Mucosa of gallbladder (tissue), 1 donor: ENCODE data around the gene HES4. TPM values are rescaled to one million over a fixed set of nuclear protein-coding genes. Genes with fewer than 3 reads are reported as not detected.
"Not testable (repeated sequence)": the region's sequence is repeated elsewhere in the genome, so short reads cannot be mapped to it uniquely, and the experiment has no call there.

ENCODE experiments used
- DNase-seq: peaks from one replicate; pipeline ENCODE4 v3.0.0-alpha.2; 2020; ENCODE audit warnings: low spot score
- total RNA-seq: library from RNA; stranded (reverse); gene quantifications from one replicate; pipeline ENCODE4 v1.2.1, GENCODE V29; 2021
- donor health status: DM: no; HTN: no; CAD: no.

The HES4 gene
- total RNA-seq, 1 donor from 2014 or later, result 25.6 TPM

DNA sequence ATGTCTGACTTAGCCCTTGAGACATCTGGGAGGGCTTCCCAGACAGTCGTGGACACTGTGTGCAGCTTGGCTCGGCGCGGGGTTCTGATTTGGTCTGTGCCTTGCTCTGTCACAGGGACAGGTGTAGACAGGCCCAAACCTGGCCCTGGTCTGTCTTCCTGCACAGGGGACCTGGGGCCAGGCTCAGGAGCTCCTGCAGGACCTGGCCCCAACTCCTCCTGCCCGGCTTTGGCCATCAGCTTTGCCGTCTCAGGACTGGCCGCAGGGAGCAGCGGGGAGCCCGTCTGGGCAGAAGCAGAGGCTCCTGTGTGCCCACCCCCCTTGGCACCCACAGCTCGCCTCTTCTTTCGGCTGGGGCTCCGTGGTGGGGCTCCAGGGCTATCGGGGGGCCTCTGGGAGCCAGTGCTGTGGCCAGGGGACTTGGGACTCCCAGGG lies 19.7 kb downstream of the HES4 start:
- DNase-seq, result no peak

DNA sequence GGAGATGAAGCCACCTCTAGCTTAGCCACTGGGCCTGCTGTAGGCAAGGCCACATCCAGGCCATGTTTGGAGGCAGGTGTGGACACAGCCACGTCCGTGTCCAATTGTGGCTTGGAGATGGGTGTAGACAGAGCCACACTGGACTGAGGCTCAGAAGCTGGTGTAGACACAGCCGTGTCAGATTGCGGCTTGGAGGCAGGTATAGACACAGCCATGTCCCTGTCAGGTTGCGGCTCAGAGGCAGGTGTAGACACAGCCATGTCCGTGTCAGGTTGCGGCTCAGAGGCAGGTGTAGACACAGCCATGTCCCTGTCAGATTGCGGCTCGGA lies 20.2 kb downstream of the HES4 start:
- no peak for DNase-seq

DNA sequence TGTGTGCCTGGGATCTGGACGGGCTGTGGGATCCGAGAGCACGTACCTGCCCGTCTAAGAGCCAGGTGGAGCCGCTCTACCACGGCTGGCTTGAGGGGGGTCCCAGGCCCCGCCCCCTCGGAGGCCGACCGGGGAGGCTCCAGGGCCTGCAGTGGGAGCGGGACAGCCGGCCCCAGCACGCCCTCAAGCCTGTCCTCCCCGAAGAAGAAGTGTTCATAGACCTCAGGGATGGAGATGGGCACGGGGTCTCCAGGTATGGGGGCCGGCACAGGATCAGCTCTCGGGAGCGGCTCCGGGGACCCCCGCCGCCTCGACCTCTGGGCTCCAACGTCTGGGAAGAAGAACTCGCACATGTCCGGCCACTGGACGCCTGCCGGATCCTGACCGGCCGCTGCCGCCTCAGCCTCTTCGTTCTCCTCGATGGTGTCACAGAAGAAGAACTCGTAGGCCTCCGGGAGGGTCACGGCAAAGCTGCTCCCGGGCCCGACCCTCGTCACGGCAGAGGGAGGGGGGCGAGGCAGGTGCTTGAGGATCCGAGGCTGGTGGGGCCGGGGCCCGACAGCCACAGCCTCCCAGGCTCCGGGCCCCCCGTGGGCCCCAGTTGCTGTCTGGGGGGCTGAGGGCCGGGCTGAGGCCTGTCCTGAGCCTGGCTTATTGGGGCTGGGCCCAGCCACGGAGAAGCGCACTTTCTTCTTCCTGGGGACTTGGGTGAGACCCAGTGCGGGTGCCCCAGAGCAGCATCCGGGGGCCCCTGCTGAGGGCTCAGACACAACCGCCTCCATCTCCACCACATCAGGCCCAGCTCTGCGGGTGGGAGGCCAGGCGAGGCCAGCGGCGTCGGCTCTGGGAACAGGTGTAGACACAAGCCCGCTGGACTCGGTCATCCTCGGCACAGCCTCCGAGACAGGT lies 20.8 kb downstream of the HES4 start:
- no peak for DNase-seq

DNA sequence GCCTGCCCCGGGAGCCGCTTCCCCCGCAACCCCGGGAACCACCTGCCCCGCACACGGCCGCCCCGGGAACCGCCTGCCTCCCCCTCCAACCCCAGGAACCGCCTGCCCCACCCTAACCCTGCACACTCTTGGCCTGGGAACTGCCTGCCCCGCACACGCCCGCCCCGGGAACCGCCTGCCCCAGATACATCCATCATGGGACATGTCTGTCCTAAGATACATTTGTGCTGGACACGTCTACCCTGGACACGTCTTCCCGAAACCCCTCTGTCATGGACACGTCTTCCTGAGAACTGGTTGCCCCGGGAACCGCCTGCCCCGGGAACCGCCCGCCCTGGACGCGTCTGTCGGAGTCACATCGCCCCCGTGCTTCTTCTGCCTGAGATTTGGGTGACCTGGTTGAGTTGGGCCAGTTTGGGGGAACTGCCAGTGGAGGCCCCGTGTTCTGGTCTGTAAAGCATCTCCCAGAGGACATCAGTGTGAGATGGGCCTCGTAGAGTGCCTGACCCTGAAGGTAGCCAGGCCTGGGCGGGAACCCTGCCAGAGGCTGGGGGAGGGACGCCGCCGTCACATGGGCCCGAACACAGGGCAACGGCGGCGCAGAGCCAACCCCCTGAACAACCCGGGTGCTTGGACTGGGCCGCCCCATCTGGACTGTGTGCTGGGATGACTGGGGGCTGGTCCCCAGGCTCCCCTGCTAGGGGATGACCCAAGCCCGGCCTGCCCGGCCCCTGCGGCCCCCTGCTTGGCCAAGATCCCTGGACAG lies 21.6 kb downstream of the HES4 start:
- no peak for DNase-seq

DNA sequence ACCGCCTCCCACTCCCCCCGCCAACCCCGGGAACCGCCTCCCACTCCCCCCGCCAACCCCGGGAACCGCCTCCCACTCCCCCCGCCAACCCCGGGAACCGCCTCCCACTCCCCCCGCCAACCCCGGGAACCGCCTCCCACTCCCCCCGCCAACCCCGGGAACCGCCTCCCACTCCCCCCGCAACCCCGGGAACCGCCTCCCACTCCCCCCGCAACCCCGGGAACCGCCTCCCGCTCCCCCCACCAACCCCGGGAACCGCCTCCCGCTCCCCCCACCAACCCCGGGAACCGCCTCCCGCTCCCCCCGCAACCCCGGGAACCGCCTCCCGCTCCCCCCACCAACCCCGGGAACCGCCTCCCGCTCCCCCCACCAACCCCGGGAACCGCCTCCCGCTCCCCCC lies 23.1 kb downstream of the HES4 start:
- DNase-seq, result not testable (repeated sequence)

DNA sequence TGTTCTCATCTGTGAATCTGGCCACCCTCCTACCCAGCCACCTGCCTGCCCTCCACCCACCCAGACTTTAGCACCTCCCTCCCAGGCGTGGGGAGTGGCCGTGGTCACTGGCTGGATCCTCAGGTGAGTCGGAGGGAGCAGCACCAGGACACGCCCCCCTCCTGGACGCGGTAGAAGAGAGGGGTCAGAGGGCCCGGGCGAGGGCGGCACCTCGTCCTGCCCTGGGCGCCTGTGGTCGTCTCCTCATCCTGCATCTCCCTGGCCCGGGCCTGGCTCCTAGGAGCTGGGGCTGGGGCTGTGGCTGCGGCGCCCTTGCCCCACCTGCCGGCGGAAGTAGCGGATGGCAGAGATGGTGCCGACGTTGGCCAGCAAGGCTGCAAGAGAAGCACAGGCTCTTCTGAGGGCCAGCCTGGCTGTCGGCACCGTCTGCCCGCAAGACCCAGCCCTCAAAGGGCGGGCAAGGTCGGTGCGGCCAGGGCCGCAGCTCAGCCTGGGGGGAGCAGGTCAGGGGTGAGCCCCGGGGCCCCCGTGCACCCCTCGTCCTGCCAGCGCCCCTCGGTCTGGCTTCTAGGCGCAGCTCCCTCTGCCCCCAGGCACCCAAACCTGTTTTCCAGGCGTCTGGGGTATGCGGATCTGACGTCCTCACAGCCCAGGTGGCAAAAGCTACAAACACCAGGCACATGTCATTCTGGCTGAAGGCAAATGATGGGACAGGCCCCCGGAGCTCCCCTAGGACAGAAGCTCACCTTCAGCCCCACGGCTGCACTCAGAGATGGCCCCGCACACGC lies 23.8 kb downstream of the HES4 start:
- DNase-seq, result peak; percentile 69

DNA sequence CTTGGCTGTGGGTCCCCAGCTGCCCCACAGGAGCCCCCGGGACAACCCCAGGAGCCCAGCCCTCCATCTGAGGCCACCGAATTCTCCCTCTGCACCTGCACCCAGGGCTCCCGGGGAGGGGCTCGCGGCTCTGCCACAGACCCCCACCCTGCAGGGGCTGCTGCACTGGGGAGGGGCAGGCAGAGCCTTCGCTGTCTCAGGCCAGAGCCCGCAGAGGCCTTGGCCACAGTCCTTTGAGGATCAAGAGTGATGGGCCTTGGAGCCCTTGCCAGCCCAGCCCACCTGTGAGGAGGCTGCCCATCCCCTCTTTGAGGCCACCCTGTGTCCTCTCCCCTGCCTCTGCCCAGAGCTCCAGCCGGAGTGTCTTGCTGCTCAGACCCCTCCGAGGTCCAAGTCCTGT lies 24.5 kb downstream of the HES4 start:
- DNase-seq, result no peak

DNA sequence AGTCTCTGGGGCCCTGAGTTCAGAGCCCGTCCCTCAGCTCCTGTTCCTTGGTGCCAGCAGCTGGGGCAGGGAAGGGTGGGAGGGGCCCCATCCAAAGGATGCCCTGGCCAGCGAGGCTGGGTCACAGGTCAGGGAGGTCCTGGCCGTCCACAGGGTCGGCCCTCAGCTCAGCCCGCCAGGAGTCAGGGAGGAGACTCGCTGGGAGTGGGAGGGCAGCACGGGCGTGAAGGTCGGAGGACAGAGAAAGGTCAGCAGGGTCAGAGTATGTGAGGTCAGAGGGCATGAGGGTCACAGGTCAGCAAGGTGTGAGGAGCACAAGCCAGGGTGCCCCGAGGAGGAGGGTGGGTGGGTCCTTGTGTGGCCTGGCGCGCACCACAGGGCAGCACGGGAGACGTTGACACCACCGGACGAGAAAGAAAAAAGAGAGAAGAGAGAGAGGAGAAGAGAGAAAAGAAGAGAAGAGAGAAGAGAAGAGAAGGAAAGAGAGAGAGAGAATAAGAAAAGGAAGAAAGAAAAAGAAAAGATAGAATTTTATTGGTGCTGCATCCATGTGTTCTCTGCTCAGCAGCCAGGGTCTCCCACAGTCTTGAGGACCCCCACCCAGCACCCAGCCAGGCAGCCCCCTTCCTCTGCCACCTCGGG lies 25.1 kb downstream of the HES4 start:
- no peak for DNase-seq

DNA sequence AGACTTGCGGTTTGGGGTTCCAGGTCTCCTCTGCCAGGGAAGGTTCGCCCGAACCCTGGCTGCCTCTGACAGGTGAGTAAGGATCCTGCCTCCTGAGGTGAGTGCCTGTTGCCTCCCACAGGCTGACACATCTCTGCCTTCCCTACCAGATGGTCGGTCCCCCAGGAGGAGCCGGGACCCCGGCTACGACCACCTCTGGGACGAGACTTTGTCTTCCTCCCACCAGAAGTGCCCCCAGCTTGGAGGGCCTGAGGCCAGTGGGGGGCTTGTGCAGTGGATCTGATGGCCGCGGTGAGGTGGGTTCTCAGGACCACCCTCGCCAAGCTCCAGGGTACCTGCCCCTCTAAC lies 25.6 kb downstream of the HES4 start:
- no peak for DNase-seq

DNA sequence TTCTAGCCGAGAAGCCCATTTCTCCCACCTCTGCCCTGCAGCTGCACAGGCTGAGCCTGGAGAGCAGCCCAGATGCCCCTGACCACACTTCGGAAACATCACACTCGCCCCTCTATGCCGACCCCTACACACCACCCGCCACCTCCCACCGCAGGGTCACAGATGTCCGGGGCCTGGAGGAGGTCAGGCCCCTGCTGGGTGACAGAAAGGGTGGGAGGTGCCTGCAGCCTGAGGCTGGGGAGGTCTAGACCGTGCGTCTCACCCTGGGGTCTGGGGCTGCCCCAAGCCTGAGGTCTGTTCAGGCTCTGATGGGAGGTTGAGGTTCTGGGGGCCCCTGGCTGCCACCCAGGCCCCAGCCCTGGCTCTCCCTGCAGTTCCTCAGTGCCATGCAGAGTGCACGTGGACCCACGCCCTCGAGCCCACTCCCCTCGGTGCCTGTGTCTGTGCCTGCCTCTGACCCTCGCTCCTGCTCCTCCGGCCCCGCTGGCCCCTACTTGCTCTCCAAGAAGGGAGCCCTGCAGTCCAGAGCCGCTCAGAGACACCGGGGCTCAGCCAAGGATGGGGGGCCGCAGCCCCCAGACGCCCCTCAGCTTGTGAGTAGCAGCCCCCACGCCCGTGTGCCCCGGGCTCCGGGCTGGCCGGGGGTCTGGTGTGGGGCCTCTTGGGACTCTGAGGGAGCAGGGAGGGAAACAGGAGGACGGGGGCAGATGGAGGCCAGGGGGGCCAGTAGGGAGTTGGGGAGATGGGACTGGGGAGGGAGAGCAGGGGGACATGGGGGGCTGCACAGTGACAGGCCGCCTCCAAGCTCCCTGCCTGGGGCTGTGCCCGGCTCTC lies 26.2 kb downstream of the HES4 start:
- DNase-seq, result no peak

DNA sequence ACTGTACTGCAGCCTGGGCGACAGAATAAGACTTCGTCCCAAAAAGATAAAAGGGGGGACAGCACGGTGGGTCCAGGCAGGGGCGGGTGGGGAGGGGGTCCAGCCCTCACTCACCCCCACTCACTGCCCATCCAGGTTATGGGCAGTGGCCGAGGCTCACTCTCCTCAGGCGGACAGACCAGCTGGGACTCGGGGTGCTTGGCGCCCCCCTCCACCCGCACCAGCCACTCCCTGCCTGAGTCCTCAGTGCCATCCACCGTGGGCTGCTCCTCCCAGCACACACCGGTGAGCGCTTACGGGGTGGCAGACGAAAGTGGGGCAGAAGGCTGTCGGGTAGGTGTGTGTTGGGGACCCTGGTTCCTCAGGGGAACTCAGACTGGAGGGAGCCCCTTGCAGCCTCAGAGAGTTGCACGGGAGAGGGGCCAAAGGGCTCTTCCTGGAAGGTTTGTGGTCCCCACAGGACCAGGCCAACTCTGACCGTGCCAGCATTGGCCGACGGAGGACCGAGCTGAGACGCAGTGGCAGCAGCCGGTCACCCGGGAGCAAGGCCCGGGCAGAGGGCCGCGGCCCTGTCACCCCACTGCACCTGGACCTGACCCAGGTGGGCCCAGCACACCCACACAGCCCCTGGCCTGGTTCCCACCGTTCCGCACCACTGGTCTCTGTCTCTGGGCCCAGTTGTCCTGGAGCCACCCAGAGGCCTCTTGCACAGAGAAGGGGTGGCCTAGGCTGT lies 27.0 kb downstream of the HES4 start:
- DNase-seq, result no peak

DNA sequence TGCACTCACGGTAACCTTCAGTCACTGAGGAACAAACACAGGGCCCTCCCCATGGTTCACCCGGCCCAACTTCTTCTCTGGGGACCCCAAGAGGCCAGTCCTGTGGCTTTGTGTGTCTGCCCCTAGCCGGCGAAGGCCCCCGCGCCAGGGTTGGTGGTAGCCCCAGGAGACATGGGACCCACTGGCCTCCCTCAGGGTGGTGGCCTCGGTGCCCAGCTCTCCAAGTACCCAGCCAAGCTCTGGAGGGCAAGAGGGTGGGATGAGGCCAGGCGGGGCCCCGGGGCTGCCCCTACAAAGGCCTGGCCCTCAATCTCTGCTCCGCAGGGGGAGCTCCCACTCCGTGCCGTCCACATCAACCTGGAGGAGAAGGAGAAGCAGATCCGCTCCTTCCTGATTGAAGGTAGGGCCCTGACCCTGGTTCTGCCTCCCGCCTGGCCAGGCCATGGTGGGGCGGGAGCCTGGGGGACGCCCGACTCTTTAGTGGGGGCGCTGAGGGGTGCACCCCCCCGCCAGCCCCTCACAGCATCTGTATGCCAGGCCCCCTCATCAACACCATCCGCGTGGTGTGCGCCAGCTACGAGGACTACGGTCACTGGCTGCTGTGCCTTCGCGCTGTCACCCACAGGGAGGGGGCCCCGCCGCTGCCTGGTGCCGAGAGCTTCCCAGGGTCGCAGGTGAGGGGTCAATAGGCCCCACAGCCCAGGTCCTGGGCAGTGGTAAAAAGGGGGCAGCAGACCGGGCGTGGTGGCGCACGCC lies 28.0 kb downstream of the HES4 start:
- no peak for DNase-seq

DNA sequence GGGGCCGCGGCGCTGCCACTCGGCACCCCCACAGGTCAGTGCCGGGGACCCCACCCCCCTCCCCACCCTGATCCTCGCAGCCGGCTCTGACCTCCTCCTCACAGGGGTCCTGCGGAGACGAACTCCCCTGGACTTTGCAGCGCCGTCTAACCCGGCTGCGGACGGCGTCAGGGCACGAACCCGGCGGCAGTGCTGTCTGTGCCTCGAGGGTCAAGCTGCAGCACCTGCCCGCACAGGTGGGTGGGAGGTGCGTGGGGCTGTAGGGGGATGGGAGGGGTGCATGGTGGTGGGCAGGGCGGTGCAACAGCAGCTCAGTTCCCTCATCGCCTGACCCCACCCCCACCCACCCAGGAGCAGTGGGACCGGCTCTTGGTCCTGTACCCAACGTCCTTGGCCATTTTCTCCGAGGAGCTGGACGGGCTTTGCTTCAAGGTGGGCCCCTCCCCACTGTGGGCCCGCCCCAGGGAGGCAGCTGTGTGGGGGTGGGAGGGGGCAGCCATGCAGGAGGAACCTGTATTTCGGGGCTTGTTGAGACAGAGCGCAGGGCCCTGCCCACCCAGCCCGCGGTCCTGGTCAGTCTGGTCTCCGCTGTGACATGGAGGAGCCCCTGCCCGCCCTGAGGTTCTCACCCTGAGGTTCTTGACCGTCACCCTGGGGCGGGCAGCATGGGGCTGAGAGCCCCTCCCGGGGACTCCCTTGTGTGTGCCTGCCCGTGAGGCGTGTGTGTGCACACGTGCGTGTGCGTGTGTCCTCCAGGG lies 28.7 kb downstream of the HES4 start:
- DNase-seq, result no peak

DNA sequence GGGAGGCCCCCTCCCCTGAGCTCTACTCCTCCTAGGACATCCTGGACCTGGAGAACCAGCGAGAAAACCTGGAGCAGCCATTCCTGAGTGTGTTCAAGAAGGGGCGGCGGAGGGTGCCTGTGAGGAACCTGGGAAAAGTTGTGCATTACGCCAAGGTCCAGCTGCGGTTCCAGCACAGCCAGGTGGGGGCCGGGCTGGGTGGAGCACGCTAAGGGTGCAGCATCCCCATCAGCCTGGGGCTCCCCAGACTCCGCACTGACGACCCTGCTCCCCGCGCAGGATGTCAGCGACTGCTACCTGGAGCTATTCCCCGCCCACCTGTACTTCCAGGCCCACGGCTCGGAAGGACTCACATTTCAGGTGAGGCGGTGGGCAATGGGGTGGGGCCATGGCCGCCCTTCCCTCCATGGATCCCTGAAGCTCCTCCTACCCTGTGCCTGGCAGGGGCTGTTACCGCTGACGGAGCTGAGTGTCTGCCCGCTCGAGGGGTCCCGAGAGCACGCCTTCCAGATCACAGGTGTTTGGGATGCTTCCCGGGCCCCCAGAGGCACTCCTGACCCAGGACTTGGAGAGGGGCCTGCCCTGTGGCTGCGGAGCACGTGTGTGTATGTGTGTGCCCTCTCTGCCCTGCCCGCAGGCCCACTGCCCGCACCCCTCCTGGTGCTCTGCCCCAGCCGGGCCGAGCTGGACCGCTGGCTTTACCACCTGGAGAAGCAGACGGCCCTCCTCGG lies 29.5 kb downstream of the HES4 start:
- no peak for DNase-seq

DNA sequence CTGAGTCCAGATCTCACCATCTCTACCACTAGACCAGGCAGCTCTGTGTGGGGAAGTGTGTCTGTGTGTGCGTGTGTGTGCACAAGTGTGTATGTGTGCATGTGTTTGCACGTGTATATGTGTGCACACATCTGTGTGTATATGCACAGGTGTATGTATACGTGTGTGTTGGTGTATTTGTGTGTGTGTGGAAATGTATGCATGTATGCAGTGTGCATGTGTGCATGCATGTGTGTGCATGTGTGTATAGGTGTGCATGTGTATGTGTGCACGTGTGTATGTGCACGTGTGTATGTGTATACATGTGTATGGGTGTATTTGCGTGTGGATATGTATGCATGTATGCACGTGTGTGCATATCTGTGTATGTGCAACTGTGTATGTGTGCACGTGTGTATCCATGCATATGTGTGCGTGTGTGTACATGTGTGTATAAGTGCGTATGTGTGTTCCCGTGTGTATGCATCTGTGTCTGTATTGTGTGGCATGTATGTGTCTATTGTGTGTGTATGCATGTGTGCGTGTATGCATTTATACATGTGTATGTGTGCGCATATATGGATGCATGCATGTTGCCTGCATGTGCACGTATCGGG lies 30.5 kb downstream of the HES4 start:
- no peak for DNase-seq

DNA sequence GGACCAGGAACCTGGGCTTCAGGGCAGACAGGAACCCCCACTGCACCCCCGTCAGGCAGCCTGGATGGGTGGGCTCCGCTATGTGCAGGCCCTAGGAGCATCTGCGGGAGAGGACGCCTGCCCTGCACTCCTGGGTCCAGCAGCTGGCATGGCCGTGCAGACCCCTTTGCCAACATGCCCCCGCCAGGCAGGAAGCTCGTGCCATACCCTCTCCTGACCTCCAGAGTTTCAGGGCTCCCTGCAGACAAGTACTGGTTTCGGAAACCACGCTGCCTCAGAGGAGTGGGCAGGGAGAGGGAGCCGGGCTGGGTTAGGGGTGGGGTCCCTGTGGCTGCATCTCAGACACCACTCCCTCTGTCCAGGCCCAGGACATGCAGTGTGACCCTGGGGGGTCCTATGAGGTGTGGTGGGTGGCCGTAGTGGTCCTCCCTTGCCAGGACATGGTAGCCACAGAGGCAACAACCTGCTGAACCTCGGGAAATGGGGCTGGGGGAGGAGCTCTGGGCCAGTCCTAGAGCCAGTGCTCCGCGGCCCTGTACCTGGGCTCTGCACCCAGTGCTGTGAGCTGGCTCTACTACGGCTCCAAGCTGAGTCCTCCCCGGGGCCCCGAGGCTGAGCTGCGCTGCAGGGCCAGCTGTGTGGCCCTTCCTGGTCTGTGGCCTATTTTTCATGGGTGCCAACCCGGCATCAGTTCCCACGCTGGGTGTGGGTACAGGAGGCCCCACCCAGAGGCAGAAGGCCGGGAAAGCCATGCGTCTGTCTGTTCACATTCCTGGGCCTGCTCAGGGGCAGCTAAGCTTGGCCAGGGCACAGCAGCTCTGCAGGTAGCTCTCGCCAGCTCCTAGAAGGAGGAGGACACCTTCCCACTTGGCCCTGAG lies 32.2 kb downstream of the HES4 start:
- DNase-seq, result no peak
